ENCODE measurements around the gene URB1. TPM values are rescaled to one million over a fixed set of nuclear protein-coding genes. Genes with fewer than 3 reads are reported as not detected.

URB1 gene
- total RNA-seq, 4 donors from 2014 or later = 4.4 to 14.9 (median 11.0) TPM

DNA sequence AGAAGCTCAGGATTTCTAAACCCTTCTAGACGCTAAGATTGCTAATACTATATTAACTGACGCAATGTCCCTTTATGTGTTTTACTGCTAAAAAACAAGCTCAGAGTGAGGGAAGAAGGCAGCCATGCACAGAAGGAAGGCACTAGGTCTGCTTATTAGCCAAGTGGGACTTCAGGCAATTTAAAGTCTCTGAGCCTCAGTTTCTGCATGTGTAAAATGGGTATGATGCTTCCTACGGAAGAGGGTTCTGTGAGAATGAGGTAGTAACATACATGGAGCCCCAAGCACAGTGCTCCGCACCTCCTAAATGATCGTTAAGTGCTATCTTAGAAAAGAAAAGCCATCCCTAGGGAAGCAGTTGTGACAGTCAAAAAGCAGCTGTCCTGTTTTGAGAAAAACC, 130.9 kb downstream of the URB1 start:
- TF ChIP-seq, protein P1, sequence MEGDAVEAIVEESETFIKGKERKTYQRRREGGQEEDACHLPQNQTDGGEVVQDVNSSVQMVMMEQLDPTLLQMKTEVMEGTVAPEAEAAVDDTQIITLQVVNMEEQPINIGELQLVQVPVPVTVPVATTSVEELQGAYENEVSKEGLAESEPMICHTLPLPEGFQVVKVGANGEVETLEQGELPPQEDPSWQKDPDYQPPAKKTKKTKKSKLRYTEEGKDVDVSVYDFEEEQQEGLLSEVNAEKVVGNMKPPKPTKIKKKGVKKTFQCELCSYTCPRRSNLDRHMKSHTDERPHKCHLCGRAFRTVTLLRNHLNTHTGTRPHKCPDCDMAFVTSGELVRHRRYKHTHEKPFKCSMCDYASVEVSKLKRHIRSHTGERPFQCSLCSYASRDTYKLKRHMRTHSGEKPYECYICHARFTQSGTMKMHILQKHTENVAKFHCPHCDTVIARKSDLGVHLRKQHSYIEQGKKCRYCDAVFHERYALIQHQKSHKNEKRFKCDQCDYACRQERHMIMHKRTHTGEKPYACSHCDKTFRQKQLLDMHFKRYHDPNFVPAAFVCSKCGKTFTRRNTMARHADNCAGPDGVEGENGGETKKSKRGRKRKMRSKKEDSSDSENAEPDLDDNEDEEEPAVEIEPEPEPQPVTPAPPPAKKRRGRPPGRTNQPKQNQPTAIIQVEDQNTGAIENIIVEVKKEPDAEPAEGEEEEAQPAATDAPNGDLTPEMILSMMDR (IDR thresholded peaks at IDR 0.05) = no peak
- no peak for TF ChIP-seq POLR2A (IDR thresholded peaks at IDR 0.05)
- Histone ChIP-seq H3K4me3 (no peak overlapping the region), H3K36me3 (no peaks in the 10 kb centered on the region), H3K27me3 (no peaks in the 10 kb centered on the region), H3K4me1 (no peaks in the 10 kb centered on the region), H3K9me3 (no peaks in the 10 kb centered on the region), H3K27ac (no peak overlapping the region)
- no peak for DNase-seq

Small RNA genes lying within 50 kb of the gene (small RNA-seq; reads per million reads assigned to genes)
- 57.2 to 101 reads per million in 2 donors for gene SNORA80A

Other genes starting within 250 kb of the URB1 start
- 1 to 10 TPM; 1.9 to 4.1 (median 2.7) TPM for gene MIS18A, start 114.0 kb downstream of the URB1 start, total RNA-seq
- not detected for gene MRAP, start 94.2 kb downstream of the URB1 start, total RNA-seq
- 10 to 100 TPM; 22.4 to 35.1 (median 30.3) TPM for gene EVA1C, start 19.7 kb upstream of the URB1 start, total RNA-seq
- 1 to 10 TPM in 1 of 4 donors, not detected in 3; 9.9 TPM for gene TCP10L, start 192.5 kb upstream of the URB1 start, total RNA-seq
- gene CFAP298, start 219.4 kb upstream of the URB1 start, total RNA-seq = 10 to 100 TPM; 17.3 to 28.0 (median 20.6) TPM

Data from Peyer's patch (tissue), 4 donors.